RCC 7860 (cell line): ENCODE data around the gene TMEM170A.
A peak's percentile ranks its signal among the peaks of the same experiment; 100 is the strongest.
"Not testable (repeated sequence)": the region's sequence is repeated elsewhere in the genome, so short reads cannot be mapped to it uniquely, and the experiment has no call there.

Experiments used
- DNase-seq: peaks from one replicate; pipeline ENCODE4 v3.0.0-alpha.2; 2015; ENCODE audit warnings: low spot score
- FAIRE-seq: peaks from 2 replicates; lab custom pipeline; 2012; peaks lifted over from hg19 to GRCh38; lab: Jason Lieb, UNC

TMEM170A gene

GRCh38 chr16:75464122-75464918 lies at the start of gene TMEM170A:
Gene TMEM170A (minus strand): TSS chr16:75464689. CDS start chr16:75464600, 89 bp downstream.
- FAIRE-seq (peak; percentile 78), DNase-seq (peak; percentile 94)

- FAIRE-seq (no peak), DNase-seq (peak; percentile 48)
Measured at GRCh38 chr16:75506574-75506973, 42.1 kb upstream of the TMEM170A start.

GRCh38 chr16:75506107-75506506 lies 41.6 kb upstream of the TMEM170A start:
- no peak for DNase-seq
- no peak for FAIRE-seq

- no peak for FAIRE-seq
Measured at GRCh38 chr16:75503801-75504200, 39.3 kb upstream of the TMEM170A start.

GRCh38 chr16:75502916-75503605 lies 38.6 kb upstream of the TMEM170A start:
- FAIRE-seq, result no peak
- no peak for DNase-seq

More at GRCh38 chr16:75503801-75504200, 39.3 kb upstream of the TMEM170A start:
- no peak for DNase-seq

GRCh38 chr16:75501820-75502219 lies 37.3 kb upstream of the TMEM170A start:
- not testable (repeated sequence) for FAIRE-seq, DNase-seq

GRCh38 chr16:75501359-75501758 lies 36.9 kb upstream of the TMEM170A start:
- DNase-seq, result no peak
- no peak for FAIRE-seq

- not testable (repeated sequence) for FAIRE-seq, DNase-seq
Measured at GRCh38 chr16:75498605-75499322, 34.3 kb upstream of the TMEM170A start.

GRCh38 chr16:75497558-75497957 lies 33.1 kb upstream of the TMEM170A start:
- DNase-seq, result no peak
- no peak for FAIRE-seq

GRCh38 chr16:75495076-75495674 lies 30.7 kb upstream of the TMEM170A start, which contains the start of gene CHST6:
Gene CHST6 (minus strand): TSS chr16:75495441. CDS start chr16:75479828, 15,613 bp downstream.
- DNase-seq (no peak), FAIRE-seq (no peak)

GRCh38 chr16:75494661-75495075 lies 30.2 kb upstream of the TMEM170A start:
- FAIRE-seq (no peak), DNase-seq (no peak)

- no peak for FAIRE-seq
- DNase-seq, result no peak
Measured at GRCh38 chr16:75494184-75494583, 29.7 kb upstream of the TMEM170A start.

GRCh38 chr16:75491876-75492275 lies 27.4 kb upstream of the TMEM170A start:
- no peak for DNase-seq
- no peak for FAIRE-seq

- no peak for DNase-seq
Measured at GRCh38 chr16:75488322-75488721, 23.8 kb upstream of the TMEM170A start.

GRCh38 chr16:75486676-75487313 lies 22.3 kb upstream of the TMEM170A start:
- DNase-seq, result no peak
- FAIRE-seq, result no peak

More at GRCh38 chr16:75488322-75488721, 23.8 kb upstream of the TMEM170A start:
- no peak for FAIRE-seq

GRCh38 chr16:75486014-75486675 lies 21.7 kb upstream of the TMEM170A start:
- no peak for FAIRE-seq
- no peak for DNase-seq

- FAIRE-seq (no peak), DNase-seq (no peak)
Measured at GRCh38 chr16:75485230-75486013, 20.9 kb upstream of the TMEM170A start.

- FAIRE-seq (no peak), DNase-seq (peak; percentile 47)
Measured at GRCh38 chr16:75483222-75483621, 18.7 kb upstream of the TMEM170A start.
